Brain microvascular endothelial cell (primary cell): ENCODE results near the gene NABP1.

Experiments used
- DNase-seq: peaks from one replicate; pipeline ENCODE4 v3.0.0-alpha.2; 2020
- H3K27ac ChIP-seq: fragments of 250-450 bp; sonication (Bioruptor Pico); 2 replicates; pipeline ENCODE4 v1.5.1; 2020; ENCODE audit warnings: mild to moderate bottlenecking, moderate library complexity
- H3K27me3 ChIP-seq: fragments of 250-450 bp; sonication (Bioruptor Pico); replicated peaks from 2 replicates; pipeline ENCODE4 v1.5.1; 2020; ENCODE audit warnings: mild to moderate bottlenecking
- H3K36me3 ChIP-seq: fragments of 250-450 bp; sonication (Bioruptor Pico); replicated peaks from 2 replicates; pipeline ENCODE4 v1.5.1; 2020; ENCODE audit warnings: mild to moderate bottlenecking
- H3K4me3 ChIP-seq: 2 replicates; pipeline ENCODE4 v1.5.1; 2011; ENCODE audit warnings: low read depth, mild to moderate bottlenecking, control low read depth, low read length, moderate library complexity
- CTCF ChIP-seq: IDR thresholded peaks from 2 replicates; pipeline ENCODE4 v1.5.1; 2011; ENCODE audit warnings: low read depth, mild to moderate bottlenecking, moderate library complexity, low read length, control low read depth, inconsistent platforms; ENCODE audit errors: missing control alignments
- in situ Hi-C: cut with HindIII; loops from 2 replicates; pipeline ENCODE4 v1.10.0; 2017; ENCODE audit warnings: low sequenced_read_pairs, low pct_ligation_motif_present

Gene NABP1

GRCh38 chr2:191719261-191719660, 41.3 kb downstream of the NABP1 start:
- in situ Hi-C loops: no loop called here
- no peak for TF ChIP-seq CTCF
- Histone ChIP-seq H3K36me3 (no peaks in the 10 kb centered on the region), H3K27ac (no peak overlapping the region), H3K4me3 (no peak overlapping the region), H3K27me3 (no peaks in the 10 kb centered on the region)
- no peak for DNase-seq

DNA sequence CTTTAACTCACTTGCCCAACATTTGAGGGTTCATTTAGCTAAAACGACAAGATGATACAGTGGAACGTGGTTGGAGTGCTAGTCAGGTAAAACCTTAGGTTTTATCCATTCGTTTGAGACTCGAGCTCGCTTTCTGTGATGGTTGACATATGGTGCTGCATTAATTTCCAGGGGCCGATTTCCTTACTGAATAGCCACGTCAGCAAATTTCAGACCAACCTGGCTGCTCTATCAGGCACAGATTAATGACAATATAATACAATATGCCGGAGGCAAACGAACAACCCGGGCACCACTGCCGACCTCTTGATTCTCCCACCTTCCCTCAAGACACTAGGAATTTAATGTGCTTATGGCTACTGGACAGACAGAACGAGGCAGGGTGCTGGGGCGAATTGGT, 42.0 kb downstream of the NABP1 start:
- TF ChIP-seq CTCF: no peak

GRCh38 chr2:191721331-191721730, 43.4 kb downstream of the NABP1 start:
- DNase-seq: no peak
- in situ Hi-C loops: no loop called here
- H3K4me3 ChIP-seq: no peak overlapping the region

More for the DNA sequence above, 42.0 kb downstream of the NABP1 start:
- no peak for DNase-seq
- in situ Hi-C loops: no loop called here
- H3K36me3 ChIP-seq: no peaks in the 10 kb centered on the region
- no peaks in the 10 kb centered on the region for H3K27me3 ChIP-seq
- no peak overlapping the region for H3K27ac ChIP-seq
- no peak overlapping the region for H3K4me3 ChIP-seq

DNA sequence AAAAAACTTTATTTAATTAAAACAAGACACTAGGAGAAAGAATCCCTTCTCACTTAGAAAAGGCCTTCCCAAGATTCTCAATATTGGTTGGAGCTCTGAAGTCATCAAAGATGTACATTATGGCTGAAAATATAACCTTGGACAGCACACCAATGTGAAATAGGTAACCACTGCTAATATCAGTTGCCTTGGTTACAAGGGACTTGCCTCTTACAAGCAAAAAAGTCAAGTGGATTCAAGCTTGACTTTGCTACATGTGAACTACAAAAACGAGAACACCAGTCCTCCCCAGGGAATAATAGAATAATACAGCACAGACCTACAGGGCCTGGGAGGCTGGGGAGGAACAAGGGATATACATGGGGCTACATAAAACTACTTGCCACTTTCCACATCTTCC, 46.1 kb downstream of the NABP1 start:
- Histone ChIP-seq H3K36me3 (no peaks in the 10 kb centered on the region), H3K4me3 (no peak overlapping the region), H3K27ac (no peak overlapping the region), H3K27me3 (no peaks in the 10 kb centered on the region)
- no peak for DNase-seq
- in situ Hi-C loops: no loop called here
- no peak for TF ChIP-seq CTCF

More at GRCh38 chr2:191721331-191721730, 43.4 kb downstream of the NABP1 start:
- Histone ChIP-seq H3K27ac (no peak overlapping the region), H3K27me3 (no peaks in the 10 kb centered on the region), H3K36me3 (no peaks in the 10 kb centered on the region)
- TF ChIP-seq CTCF: no peak

- in situ Hi-C loops: no loop called here
- H3K27ac ChIP-seq: no peak overlapping the region
- TF ChIP-seq CTCF: peak; percentile 33
- no peaks in the 10 kb centered on the region for H3K27me3 ChIP-seq
- DNase-seq: no peak
- no peak overlapping the region for H3K4me3 ChIP-seq
- no peaks in the 10 kb centered on the region for H3K36me3 ChIP-seq
These were observed 51.1 kb downstream of the NABP1 start for GRCh38 chr2:191728750-191729624.
